ENCODE measurements around the gene TAOK3. TPM values are rescaled to one million over a fixed set of nuclear protein-coding genes. Genes with fewer than 3 reads are reported as not detected.

TAOK3 gene
- total RNA-seq, 1 donor from 2014 or later = 39.3 TPM

GRCh38 chr12:118375348-118375747 is 2.6 kb upstream of the TAOK3 start:
- peak overlapping the region in 1 of 2 donors; percentile 97 for H3K4me3 ChIP-seq
- H3K27me3 ChIP-seq = no peaks in the 10 kb centered on the region
- H3K4me1 ChIP-seq = peaks cover 2 to 19% of the 10 kb centered on the region in 2 donors
- no peak for DNase-seq (ENCODE audit: low spot score in 2 of 2)
- TF ChIP-seq CTCF (IDR thresholded peaks at IDR 0.05) = no peak
- peaks cover 10 to 14% of the 10 kb centered on the region in 2 donors for H3K36me3 ChIP-seq
- H3K9me3 ChIP-seq = no peaks in the 10 kb centered on the region
- intact Hi-C loops (cut with DNase I) = loop anchor here (5.0 kb wide), 3 partner anchors 253 to 1292 kb away; partner anchors contain the start of genes HSPB8 and PRKAB1
- peak overlapping the region; percentile 94 to 95 for H3K27ac ChIP-seq

- Histone ChIP-seq H3K27ac (peak overlapping the region; percentile 94 to 95), H3K36me3 (peaks cover 6 to 10% of the 10 kb centered on the region in 2 donors), H3K4me3 (no peak overlapping the region), H3K9me3 (no peaks in the 10 kb centered on the region), H3K27me3 (no peaks in the 10 kb centered on the region), H3K4me1 (peaks cover 2 to 19% of the 10 kb centered on the region in 2 donors)
- intact Hi-C loops (cut with DNase I) = loop anchor here (5.0 kb wide), 3 partner anchors 253 to 1292 kb away; partner anchors contain the start of genes HSPB8 and PRKAB1
- no peak for TF ChIP-seq CTCF (IDR thresholded peaks at IDR 0.05)
- DNase-seq (ENCODE audit: low spot score in 2 of 2) = no peak
Measured at GRCh38 chr12:118374909-118375308, 2.2 kb upstream of the TAOK3 start.

DNA sequence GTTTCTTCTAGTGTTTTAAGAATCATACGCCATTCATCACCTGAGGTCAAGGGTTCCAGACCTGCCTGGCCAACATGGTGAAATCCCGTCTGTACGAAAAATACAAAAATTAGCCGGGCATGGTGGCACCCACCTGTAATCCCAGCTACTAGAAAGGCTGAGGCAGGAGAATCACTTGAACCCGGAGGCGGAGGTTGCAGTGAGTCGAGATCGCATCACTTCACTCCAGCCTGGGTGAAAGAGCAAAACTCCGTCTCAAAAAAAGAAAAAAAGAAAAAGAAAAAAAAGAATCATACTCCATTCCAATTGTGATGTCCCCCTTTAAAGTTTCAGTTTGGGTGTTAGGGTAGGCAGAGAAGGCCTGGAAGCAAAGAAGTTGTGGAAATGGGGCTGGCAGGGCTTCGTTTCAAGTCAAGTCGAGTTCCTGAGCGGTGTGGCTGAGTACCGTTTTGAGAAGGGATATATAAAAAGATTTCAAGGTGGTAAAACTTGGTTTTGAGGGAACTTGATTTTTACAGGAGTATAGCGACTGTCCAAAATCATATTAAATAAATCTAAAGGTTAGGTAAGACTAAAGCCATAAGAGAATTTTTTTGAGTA is 1.5 kb upstream of the TAOK3 start:
- no peaks in the 10 kb centered on the region for H3K27me3 ChIP-seq
- intact Hi-C loops (cut with DNase I) = no loop called here
- H3K4me3 ChIP-seq = peak overlapping the region in 1 of 2 donors; percentile 96
- peak overlapping the region; percentile 49 to 95 for H3K27ac ChIP-seq
- H3K36me3 ChIP-seq = peaks cover 4 to 5% of the 10 kb centered on the region in 2 donors
- H3K9me3 ChIP-seq = no peaks in the 10 kb centered on the region
- no peak for DNase-seq (ENCODE audit: low spot score in 2 of 2)
- no peak for TF ChIP-seq CTCF (IDR thresholded peaks at IDR 0.05)
- peaks cover 2 to 19% of the 10 kb centered on the region in 2 donors for H3K4me1 ChIP-seq

DNA sequence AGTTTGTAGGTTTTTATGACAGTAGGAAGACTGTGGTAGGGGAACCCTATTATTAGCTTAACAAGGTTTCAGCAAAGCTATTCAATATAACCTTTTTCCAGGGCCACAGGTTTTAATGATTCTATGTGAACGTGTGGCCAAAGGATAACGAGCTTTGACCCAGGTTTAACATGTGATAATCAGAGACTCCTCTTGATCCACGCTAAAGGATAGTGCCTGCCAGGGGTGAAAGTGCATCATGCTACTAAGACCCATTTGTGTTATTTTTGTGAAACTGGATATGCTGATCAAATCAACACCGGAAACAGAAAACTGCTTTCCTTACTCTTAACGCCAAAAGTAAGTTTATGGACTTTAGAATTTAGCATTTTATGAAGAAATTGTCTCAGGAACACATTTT is 909 bp upstream of the TAOK3 start:
- no peaks in the 10 kb centered on the region for H3K9me3 ChIP-seq
- H3K27ac ChIP-seq = peak overlapping the region; percentile 73 to 95
- intact Hi-C loops (cut with DNase I) = loop anchor here (1.0 to 2.0 kb wide), 3 partner anchors 191 to 357 kb away; partner anchors contain the start of gene RFC5
- TF ChIP-seq CTCF (IDR thresholded peaks at IDR 0.05) = no peak
- peaks cover under 1% of the 10 kb centered on the region in 2 donors for H3K36me3 ChIP-seq
- H3K4me3 ChIP-seq = peak overlapping the region; percentile 70 to 96
- no peaks in the 10 kb centered on the region for H3K27me3 ChIP-seq
- no peak for DNase-seq (ENCODE audit: low spot score in 2 of 2)
- peaks cover 2 to 19% of the 10 kb centered on the region in 2 donors for H3K4me1 ChIP-seq

DNA sequence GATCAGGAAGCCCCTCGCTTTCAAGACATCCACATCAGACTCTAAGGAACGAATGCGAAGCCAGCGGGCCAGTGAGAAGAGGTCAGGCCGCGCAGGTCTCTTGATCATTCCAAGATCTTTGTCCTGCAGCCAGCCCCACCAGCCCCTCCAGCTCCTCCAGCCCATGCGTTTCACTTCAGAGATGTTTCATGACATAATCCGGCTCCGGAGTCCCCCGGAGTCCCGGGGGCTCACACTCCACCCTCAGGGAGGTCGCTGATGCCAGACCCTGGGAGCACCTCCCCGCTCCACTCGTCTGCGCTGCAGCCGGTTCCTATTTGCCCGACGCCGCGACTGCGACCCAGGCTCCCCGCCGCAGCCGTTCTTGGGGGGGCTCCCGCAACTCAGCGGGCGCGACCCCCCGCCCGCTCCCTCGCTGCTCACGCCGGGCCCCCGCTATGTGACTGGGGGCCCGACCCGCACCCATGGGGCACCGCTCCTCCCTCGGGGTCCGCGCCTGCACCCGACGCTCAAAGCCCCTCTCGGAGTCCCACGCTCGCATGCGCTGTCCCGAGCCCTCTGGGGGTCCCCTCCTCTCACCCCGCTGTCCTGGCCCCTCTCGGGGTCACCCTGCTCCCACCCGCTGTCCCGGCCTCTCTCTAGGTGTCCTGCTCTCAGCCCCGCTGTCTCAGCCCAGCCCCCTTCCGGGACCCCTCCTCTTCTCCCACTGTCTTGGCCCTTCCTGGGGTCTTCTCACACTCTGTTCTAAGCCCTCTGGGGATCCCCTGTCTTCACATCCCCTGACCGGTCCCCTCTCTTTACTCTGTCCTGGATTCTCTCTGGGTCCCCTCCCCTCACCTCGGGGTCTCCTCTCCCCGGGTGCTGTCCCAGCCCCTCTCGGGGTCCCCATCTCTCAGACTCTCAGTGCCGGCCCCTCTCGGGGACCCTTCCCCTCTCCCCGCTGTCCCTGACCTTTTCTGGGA is 1.1 kb downstream of the TAOK3 start:
- Histone ChIP-seq H3K9me3 (no peaks in the 10 kb centered on the region), H3K4me1 (peaks cover 0 to 17% of the 10 kb centered on the region in 2 donors), H3K4me3 (peak overlapping the region; percentile 74 to 96), H3K36me3 (no peaks in the 10 kb centered on the region), H3K27me3 (no peaks in the 10 kb centered on the region), H3K27ac (peak overlapping the region in 1 of 2 donors; percentile 67)
- no peak for TF ChIP-seq CTCF (IDR thresholded peaks at IDR 0.05)
- no peak for DNase-seq (ENCODE audit: low spot score in 2 of 2)
- intact Hi-C loops (cut with DNase I) = loop anchor here (1.0 to 2.0 kb wide), 3 partner anchors 235 to 355 kb away; partner anchors contain the start of genes PEBP1 and RFC5

Measured in ascending aorta (tissue), 2 donors.